Measurements from ENCODE around the gene CCDC50. TPM values are rescaled to one million over a fixed set of nuclear protein-coding genes. Genes with fewer than 3 reads are reported as not detected.

CCDC50 gene
- total and polyA plus RNA-seq, 2 of the 8 experiments (the other 6 are each of a cell fraction or from before 2014, with no cell fraction given): 7.3 to 19.2 TPM

DNA sequence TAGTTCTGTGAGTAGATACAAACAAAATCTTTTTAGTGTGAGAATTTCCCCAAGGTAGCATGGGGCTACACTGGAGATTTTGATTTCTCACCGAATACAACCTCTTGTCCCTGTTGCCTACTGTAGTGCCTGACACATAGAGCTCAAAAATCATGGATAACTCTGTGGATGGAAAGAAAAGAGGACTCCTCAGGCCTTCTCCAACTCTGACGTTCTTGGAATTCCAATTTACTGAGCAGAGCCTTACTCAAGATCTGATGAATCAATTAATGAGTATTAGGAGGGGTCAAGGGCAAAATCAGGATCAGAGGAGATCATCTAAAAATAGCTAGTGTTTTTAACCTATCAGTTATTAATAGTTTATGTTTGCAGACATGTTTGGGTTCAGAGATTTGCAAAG is 85.1 kb downstream of the CCDC50 start:
- FAIRE-seq: no peak
- no peak overlapping the region for H2BK15ac ChIP-seq (ENCODE audit: low read length)
- peaks cover 15 to 18% of the 10 kb centered on the region in 2 experiments for H3K9me3 ChIP-seq (ENCODE audit: insufficient read depth in 2 of 2, low read depth in 1 of 2, low read length in 1 of 2)
- no peak overlapping the region for H3K27ac ChIP-seq (ENCODE audit: low read depth, low read length)
- H3K79me2 ChIP-seq (ENCODE audit: control insufficient read depth in 1 of 2, insufficient read depth in 2 of 2, low read length in 2 of 2): no peaks in the 10 kb centered on the region
- no peaks in the 10 kb centered on the region for H3K23me2 ChIP-seq (ENCODE audit: low read depth, low read length)
- H3K4me3 ChIP-seq (ENCODE audit: extremely low read depth in 1 of 4, insufficient read depth in 2 of 4, low read depth in 3 of 4, low read length in 4 of 4): no peak overlapping the region
- peaks cover 0 to 3% (median 0%) of the 10 kb centered on the region in 4 experiments; a peak in 2 of 8 replicates for H3K36me3 ChIP-seq (ENCODE audit: control insufficient read depth in 2 of 4, insufficient read depth in 4 of 4, low read length in 3 of 4)
- no peak overlapping the region for H2BK5ac ChIP-seq (ENCODE audit: low read depth, low read length)
- 41% methylated on average over 2 of the region's 2 CpGs; no CpG with 5 or more reads in 1 of the 2 experiments for WGBS, 2 experiments (ENCODE audit: extremely low coverage in 1 of 2, insufficient coverage in 1 of 2, insufficient read length in 1 of 2, insufficient replicate concordance in 2 of 2, low coverage in 1 of 2, low lambda C conversion rate in 2 of 2, missing lambda C conversion rate in 1 of 2)
- no peaks in the 10 kb centered on the region for H3K79me1 ChIP-seq (ENCODE audit: low read depth, low read length)
- H4K5ac ChIP-seq (ENCODE audit: insufficient read length, low read depth, low read length): no peak overlapping the region
- H3K4ac ChIP-seq (replicated peaks; ENCODE audit: insufficient read length, low read depth, low read length): no peak overlapping the region
- H2BK20ac ChIP-seq (ENCODE audit: low read length): no peak overlapping the region
- no peak overlapping the region for H3K9ac ChIP-seq (replicated peaks in 1 of 4; ENCODE audit: extremely low read depth in 1 of 4, low read depth in 3 of 4, low read length in 3 of 4)
- H4K91ac ChIP-seq (replicated peaks; ENCODE audit: insufficient read length, low read length): no peak overlapping the region
- POLR2A ChIA-PET (ENCODE audit: partially characterized antibody): no interaction called here
- H3K4me1 ChIP-seq (replicated peaks in 1 of 4; ENCODE audit: control insufficient read depth in 3 of 4, insufficient read depth in 4 of 4, low read length in 3 of 4): no peaks in the 10 kb centered on the region
- no peak overlapping the region for H3K4me2 ChIP-seq (ENCODE audit: insufficient read depth in 1 of 2, low read depth in 2 of 2, low read length in 2 of 2)
- H4K20me1 ChIP-seq (replicated peaks in 1 of 2; ENCODE audit: control insufficient read depth in 1 of 2, insufficient read depth in 2 of 2, low read length in 2 of 2): no peaks in the 10 kb centered on the region
- no peaks in the 10 kb centered on the region for H3K27me3 ChIP-seq (replicated peaks in 1 of 4; ENCODE audit: control insufficient read depth in 3 of 4, extremely low read depth in 1 of 4, insufficient read depth in 3 of 4, low read length in 3 of 4)
- H2AFZ ChIP-seq (ENCODE audit: low read length): no peak overlapping the region
- no peak overlapping the region for H2BK12ac ChIP-seq (ENCODE audit: low read depth, low read length)
- no peak overlapping the region for H2AK5ac ChIP-seq (ENCODE audit: low read depth, low read length)
- H3K18ac ChIP-seq (ENCODE audit: extremely low read depth, low read length): no peak overlapping the region
- H4K8ac ChIP-seq (ENCODE audit: extremely low read depth, insufficient read depth, low read length): no peak overlapping the region
- no peak for DNase-seq (ENCODE audit: low read depth in 1 of 2, low spot score in 2 of 2)
- no peak overlapping the region for H3K56ac ChIP-seq (replicated peaks; ENCODE audit: insufficient read length, low read depth, low read length)
- CTCF ChIA-PET (ENCODE audit: partially characterized antibody): interaction anchor here (0.6 to 1.2 kb wide), 4 partner anchors 13 to 1030 kb away, joined by 3 to 4 read pairs (median 3); no protein-coding TSS in a partner anchor
- H3K14ac ChIP-seq (ENCODE audit: insufficient read length): no peak overlapping the region
- no peak overlapping the region for H2BK120ac ChIP-seq (replicated peaks; ENCODE audit: low read depth, low read length)
- no peak overlapping the region for H3K23ac ChIP-seq (ENCODE audit: insufficient read length)
- TF ChIP-seq, protein P1, sequence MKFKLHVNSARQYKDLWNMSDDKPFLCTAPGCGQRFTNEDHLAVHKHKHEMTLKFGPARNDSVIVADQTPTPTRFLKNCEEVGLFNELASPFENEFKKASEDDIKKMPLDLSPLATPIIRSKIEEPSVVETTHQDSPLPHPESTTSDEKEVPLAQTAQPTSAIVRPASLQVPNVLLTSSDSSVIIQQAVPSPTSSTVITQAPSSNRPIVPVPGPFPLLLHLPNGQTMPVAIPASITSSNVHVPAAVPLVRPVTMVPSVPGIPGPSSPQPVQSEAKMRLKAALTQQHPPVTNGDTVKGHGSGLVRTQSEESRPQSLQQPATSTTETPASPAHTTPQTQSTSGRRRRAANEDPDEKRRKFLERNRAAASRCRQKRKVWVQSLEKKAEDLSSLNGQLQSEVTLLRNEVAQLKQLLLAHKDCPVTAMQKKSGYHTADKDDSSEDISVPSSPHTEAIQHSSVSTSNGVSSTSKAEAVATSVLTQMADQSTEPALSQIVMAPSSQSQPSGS (IDR thresholded peaks at IDR 0.05; ENCODE audit: low read length): no peak
- TF ChIP-seq PHF8 (conservative IDR thresholded peaks at IDR 0.05; ENCODE audit: low read depth, low read length) (no peak), BRCA1 (IDR thresholded peaks at IDR 0.05; ENCODE audit: low read depth, low read length) (no peak), KDM5A (IDR thresholded peaks at IDR 0.05; ENCODE audit: low read length) (no peak), KDM1A (IDR thresholded peaks at IDR 0.05; ENCODE audit: borderline replicate concordance, low read length) (no peak), SP1 (IDR thresholded peaks at IDR 0.05; ENCODE audit: low read depth, low read length) (no peak), ASH2L (IDR thresholded peaks at IDR 0.05; ENCODE audit: low read length) (no peak), CBX8 (IDR thresholded peaks at IDR 0.05; ENCODE audit: borderline replicate concordance, low read depth, low read length) (no peak), SIRT6 (IDR thresholded peaks at IDR 0.05; ENCODE audit: low read length) (no peak), TAF1 (IDR thresholded peaks at IDR 0.05; ENCODE audit: low read depth, low read length) (no peak)
- TF ChIP-seq, protein P2, sequence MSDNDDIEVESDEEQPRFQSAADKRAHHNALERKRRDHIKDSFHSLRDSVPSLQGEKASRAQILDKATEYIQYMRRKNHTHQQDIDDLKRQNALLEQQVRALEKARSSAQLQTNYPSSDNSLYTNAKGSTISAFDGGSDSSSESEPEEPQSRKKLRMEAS (IDR thresholded peaks at IDR 0.05): no peak
- TF ChIP-seq, protein P3, sequence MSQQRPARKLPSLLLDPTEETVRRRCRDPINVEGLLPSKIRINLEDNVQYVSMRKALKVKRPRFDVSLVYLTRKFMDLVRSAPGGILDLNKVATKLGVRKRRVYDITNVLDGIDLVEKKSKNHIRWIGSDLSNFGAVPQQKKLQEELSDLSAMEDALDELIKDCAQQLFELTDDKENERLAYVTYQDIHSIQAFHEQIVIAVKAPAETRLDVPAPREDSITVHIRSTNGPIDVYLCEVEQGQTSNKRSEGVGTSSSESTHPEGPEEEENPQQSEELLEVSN (IDR thresholded peaks at IDR 0.05): no peak

Data from H1 (cell line).